GM12864 (cell line): ENCODE results near the gene PYGO1.

Experiments used
- DNase-seq: peaks from one replicate; pipeline ENCODE4 v3.0.0-alpha.2; 2011; ENCODE audit warnings: low read depth
- H3K4me3 ChIP-seq: 2 replicates; pipeline ENCODE4 v1.5.1; 2011; ENCODE audit warnings: mild to moderate bottlenecking, low read depth, low read length, control low read depth
- TF ChIP-seq, protein P1 (sequence below): IDR thresholded peaks from 2 replicates; pipeline ENCODE4 v1.5.1; 2011; ENCODE audit warnings: low read depth, mild to moderate bottlenecking, moderate library complexity, low read length, control low read depth, inconsistent platforms; ENCODE audit errors: missing control alignments

Gene PYGO1

DNA sequence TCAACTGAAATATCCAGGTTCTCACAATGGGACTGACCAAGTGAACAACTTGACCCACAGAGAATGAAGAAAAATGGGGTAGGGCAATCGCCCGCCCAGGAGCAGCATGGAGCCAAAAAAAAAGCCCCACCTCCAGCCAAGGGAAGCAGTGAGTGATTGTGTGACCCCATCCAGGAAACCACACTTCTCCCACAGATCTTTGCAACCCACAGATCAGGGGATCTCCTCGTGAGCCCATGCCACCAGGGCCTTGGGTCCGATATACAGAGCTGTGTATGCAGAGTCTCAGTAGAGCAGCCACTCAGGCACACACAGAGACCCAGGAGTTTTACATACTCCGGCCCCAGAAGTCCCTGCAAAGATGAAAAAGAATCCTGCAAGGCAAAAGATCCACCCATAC, 35.7 kb downstream of the PYGO1 start:
- TF ChIP-seq, protein P1, sequence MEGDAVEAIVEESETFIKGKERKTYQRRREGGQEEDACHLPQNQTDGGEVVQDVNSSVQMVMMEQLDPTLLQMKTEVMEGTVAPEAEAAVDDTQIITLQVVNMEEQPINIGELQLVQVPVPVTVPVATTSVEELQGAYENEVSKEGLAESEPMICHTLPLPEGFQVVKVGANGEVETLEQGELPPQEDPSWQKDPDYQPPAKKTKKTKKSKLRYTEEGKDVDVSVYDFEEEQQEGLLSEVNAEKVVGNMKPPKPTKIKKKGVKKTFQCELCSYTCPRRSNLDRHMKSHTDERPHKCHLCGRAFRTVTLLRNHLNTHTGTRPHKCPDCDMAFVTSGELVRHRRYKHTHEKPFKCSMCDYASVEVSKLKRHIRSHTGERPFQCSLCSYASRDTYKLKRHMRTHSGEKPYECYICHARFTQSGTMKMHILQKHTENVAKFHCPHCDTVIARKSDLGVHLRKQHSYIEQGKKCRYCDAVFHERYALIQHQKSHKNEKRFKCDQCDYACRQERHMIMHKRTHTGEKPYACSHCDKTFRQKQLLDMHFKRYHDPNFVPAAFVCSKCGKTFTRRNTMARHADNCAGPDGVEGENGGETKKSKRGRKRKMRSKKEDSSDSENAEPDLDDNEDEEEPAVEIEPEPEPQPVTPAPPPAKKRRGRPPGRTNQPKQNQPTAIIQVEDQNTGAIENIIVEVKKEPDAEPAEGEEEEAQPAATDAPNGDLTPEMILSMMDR, result no peak
- no peak overlapping the region for H3K4me3 ChIP-seq
- DNase-seq, result no peak

GRCh38 chr15:55549305-55549704, 38.8 kb downstream of the PYGO1 start:
- TF ChIP-seq, protein P1, result no peak
- DNase-seq, result no peak

DNA sequence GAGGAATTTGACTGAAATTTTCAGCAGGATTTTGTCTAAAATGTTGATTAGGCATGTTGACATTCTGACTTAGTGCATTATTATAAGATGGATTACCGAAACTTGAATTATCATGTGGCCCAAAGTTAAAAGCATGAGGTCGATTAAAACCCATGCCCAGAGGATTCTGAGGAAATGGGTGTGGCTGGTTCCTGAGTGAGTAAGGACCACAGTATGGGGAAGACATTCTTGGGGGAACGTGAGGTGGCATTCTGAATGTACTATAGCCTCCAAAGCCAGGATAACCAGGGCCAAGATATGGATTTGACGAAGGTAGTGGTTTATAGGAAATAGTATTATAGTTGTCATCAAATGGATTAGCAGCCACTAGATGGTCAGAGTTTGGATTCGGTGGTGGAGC, 41.4 kb downstream of the PYGO1 start:
- TF ChIP-seq, protein P1, result no peak
- DNase-seq, result no peak
- H3K4me3 ChIP-seq, result no peak overlapping the region

More at GRCh38 chr15:55549305-55549704, 38.8 kb downstream of the PYGO1 start:
- H3K4me3 ChIP-seq, result no peak overlapping the region

- H3K4me3 ChIP-seq, result no peak overlapping the region
- DNase-seq, result no peak
- TF ChIP-seq, protein P1, result no peak
These were observed 52.7 kb downstream of the PYGO1 start for GRCh38 chr15:55535436-55535835.

DNA sequence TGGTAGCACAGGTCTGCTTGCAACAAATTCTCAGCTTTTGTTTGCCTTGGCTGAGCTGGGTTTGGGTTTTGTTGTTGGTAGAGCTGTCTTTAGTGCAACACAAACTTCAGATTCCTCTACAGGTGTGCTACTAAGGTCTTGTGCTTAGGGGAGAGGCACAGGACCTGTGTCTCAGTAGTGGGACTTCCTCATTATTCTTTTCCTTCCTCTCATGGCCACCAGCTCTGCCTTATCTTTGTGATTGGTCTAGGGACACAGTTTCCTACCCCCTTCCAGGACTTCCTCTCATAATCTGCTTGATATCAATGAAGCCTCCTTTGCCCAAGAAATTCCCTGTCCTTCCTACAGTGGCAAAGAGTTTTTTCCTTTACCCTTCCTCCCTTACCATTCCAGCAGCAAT, 55.2 kb downstream of the PYGO1 start:
- DNase-seq, result no peak
- TF ChIP-seq, protein P1, result no peak
- no peak overlapping the region for H3K4me3 ChIP-seq

DNA sequence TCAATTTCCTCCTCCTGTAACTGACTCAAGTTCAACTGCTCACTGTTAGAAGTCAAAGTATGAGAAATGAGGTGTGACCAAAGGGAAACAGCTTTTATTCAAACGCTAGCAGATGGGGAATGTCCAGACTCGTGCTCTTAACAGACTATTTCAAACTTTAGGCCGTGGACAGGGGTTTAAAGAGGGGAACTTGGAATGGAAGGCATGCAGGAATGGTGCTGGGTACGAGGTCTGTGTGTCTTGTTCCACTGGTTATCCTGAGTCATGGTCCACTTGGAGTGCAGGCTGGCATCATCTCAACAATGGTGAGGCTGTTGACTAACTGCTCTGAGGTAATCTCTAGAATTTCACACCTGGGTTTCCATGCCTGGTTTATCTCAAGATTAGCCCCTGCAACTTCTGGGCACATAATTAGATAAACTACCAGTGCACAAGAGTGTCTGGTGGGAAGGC, 57.3 kb downstream of the PYGO1 start:
- no peak for DNase-seq
- TF ChIP-seq, protein P1, result no peak
- no peak overlapping the region for H3K4me3 ChIP-seq

GRCh38 chr15:55528812-55529211, 59.3 kb downstream of the PYGO1 start:
- no peak overlapping the region for H3K4me3 ChIP-seq
- DNase-seq, result no peak
- TF ChIP-seq, protein P1, result no peak
